Measurements from ENCODE around the gene FARS2.

Gene FARS2

DNA sequence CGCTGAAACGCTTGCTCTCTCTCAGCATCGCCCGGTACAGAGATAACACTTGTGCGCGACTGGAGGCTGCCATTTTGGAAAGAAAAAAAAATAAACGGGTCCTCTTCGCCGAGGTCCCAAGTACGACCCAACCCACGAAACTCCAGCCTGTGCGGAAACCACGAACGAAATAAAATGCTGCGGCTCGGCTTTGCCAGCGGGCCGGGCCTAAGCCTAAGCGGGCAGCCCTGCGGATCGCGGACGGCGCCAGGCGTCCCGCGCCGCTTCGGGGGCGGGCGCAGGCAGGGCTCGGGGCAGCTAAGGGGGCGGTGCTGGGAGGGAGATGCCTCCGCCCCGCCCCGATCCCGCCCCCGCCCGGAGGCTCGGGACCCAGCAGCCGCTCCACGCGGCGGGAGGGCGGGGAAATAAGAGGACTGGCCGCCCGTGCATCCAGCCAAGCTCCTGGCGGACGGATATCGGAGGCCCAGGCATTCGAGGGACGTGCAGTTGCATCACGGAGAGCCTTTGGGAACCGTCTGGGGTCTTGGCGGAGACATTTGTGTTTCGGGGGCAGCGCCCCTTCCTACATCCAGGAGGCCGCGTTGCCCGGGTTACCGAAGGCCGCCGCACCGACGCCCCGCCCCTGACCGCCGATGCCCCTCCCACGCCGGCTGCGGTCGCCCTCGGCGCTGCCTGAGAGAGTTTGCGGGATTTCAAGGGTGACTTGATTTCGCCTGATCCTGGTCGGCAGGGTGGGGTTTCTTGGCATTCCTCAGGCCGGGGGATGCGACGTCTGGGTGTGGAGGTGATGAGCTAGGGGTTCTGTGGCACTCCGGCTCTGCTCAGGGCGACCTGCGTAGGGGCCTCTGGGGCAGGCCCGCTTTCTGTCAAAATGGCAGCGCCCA is at the start of gene FARS2, which contains the start of gene LYRM4:
Gene FARS2 (plus strand): TSS at position 853 of the 884 bp plus-strand sequence.
Gene LYRM4 (minus strand): TSS at position 290 of the 884 bp plus-strand sequence. CDS start 217 bp downstream, at position 73.
- DNase-seq: peak; percentile 92

DNA sequence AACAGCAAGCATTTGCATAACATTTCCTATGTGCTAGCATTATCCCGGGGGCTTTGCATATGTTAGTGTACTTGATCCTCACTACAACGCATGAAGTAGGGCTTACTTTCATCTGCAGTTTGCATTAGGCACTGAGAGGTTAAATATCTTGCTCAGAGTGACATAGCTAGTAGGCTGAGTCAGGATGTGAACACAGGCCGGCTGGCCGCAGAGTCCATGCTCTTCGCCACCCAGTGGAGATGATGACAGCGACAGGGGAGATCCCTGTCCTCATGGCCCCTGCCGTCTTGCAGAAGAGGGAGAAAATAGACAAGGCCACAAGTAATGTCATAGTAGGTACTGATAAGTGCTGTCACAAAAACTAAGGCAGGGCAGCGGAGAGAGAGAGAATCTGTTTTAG is 47.5 kb upstream of the FARS2 start:
- DNase-seq: no peak

DNA sequence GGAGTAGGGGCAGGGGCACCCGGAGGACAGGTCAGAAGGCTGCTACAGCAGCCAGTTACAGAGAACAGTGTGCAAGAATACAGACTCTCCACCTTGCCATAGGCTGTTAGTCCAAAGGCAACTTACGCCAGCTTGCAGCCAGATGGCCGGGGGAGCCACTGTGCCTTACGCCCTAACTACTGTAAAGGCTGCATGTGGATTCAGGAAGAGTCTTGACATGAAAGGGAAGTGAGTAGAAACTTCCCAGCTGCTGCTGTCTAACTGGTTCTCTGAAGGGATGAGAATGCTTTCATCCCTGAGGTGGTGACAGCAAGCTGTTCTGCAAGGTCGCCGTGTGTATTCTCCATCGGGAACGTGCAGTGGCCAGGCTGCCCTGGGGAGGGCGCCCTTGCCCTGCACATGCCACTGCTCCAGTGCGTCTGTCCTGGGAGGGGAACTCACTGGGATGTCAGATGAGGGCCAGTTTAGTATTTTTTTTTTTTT is 46.7 kb upstream of the FARS2 start:
- DNase-seq: no peak

DNA sequence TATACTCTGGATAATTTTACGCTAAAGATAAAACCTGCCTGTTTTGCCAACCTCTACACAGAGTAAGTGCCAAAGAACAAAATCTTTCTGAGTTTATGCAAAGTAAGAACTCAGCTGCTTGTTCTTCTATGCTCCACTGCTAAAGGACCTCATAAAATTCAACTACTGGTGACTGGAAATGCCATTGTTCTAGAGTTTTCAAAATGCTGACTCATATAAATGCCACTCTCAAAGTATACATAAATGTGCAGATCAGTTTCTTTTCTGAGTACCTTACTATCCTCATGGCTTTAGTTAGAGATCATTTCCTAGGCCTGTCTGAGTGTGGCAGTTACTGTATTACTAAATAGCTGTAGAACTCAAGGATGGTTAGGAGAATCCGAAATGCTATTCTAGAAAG is 46.2 kb upstream of the FARS2 start:
- DNase-seq: no peak

DNA sequence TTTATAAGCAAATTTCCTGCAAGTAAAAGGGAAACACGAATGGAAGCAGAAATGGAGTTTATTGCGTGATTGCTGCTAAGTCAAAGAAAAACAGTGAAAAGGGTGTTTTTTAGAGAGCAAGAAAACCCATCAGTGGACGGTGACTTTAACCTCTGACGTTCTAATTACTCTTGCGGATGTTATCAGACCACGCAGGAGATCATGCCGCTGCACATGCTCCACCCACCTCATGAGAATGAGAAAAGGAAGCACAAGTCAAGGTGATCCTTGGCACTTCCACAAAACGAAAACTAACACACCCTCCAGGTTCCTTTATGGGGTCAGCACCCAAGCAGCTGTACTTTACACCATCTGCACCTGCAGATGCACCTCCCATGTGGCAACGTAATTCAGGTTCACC is 45.5 kb upstream of the FARS2 start:
- DNase-seq: no peak

DNA sequence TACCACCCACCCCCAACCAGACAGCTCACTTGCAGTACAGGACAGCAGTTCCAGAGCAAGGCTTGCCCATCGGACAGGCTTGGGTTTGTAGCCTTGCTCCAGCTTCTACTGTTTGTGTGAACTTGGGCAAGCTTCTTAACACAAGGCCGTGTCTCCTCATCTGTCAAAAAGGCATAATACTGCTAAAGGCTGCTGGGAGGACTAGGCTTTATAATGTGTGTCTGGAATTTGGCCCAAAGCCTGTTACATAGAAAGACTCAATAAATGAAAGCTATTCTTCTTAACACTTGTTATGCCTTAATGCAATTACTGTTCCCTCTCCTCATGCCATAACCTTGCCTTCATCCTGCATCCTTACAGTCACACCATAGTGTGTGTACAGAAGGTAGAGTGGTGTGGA is 44.0 kb upstream of the FARS2 start:
- DNase-seq: no peak

DNA sequence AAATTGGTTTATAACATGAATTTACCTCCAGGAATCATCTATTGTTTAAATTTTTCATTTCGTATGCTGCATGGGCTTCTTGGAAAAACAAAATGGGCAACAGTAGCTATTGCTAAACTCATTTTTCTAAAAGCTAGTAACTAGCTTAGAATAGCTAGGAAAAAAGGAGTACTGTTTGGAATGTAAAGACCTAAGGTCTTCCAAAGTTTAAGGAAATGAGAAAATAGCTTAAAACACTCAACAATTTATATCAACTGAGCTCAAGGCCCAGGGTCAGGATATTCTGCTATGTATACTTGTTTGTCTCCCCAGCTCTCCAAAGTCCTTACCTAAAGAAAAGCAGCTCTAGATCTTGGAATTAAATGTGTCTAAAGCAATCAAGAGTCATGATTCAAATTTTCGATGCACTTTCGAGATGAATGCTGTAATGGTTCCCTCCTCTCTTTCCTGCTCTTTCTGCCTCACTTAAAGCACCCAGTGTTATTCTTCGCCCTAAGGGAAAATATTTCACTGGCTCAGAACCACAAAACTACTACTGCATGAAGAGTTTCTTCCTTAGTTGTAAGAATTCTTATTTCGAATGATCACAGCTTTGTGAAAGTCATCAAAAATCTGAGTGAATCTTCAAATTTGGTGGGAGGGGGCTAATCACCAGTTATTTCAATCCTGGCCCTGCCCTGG is 42.2 kb upstream of the FARS2 start:
- no peak for DNase-seq

DNA sequence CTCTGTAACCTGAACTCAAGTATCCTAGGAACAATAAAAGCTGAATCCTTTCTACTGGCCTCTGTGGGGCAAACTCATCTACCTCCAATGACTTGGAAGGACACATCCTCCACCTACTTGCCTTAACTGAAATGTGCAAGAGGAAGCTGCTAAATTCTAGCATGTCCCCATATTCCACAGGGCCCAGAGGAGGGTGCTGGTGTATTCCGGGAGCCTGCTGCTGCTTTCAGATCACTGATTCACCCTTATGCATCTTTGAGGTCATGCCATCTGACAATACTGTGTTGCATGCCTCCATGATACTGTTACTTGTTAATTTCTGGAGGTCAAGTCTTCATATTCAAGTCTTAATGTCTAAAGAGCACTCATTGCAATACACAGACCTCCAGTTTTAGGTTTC is 40.9 kb upstream of the FARS2 start:
- DNase-seq: no peak

DNA sequence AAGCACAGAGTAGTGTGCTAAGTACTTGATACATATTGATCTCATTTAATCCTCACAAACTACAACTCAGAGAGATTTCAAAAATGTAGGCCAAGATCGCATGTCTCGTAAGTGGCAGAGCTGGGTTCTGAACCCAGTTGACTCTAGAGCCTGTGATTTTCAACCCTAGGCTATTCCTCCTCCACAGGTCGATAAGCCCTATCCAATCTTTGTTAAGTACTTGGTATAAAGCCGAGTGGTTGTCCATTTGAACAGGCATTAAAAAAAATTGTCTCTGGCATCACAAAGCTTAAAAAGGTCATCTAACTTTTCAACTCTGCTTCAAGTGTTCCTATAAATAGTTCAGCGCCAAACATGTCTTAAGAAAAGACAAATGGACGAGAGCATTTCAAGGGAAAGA is 38.0 kb upstream of the FARS2 start:
- no peak for DNase-seq

DNA sequence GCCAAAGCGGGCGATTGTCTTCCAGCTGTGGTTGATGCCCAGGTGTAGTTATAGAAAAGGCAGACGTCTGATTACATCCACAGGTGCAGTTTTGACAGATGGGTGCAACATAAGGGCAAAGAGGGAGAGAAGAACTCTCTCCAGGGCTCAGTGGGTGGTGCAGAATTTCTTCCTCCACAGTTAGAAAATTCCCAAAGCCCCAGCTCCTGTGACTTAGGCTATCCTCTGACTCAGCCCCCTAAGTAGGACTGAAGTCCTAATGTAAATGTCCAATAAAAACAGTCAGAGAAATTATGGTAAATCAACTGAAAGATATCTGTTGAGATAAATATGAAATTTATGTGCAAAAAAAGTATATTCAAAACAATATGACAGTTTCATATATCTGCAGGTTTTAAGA is 32.0 kb upstream of the FARS2 start:
- no peak for DNase-seq

DNA sequence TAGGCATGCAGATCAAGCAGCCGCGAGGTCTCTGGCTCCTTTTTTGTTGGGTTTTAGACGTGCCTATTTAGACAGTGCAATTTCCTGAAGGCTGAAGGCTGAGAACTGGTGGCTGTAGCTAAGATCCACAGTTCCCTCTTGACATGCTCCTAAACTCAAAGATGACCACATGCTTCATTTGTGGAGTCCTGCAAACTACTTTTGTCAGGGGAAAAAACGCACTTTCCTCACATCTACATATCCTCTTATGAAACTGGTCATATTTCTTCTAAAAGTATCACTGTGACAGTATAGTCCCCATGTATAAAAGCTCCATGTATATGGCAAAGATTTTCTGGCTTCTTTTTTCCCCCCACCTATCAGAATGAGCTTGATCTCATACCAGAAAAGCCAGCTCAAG is 31.2 kb upstream of the FARS2 start:
- no peak for DNase-seq

DNA sequence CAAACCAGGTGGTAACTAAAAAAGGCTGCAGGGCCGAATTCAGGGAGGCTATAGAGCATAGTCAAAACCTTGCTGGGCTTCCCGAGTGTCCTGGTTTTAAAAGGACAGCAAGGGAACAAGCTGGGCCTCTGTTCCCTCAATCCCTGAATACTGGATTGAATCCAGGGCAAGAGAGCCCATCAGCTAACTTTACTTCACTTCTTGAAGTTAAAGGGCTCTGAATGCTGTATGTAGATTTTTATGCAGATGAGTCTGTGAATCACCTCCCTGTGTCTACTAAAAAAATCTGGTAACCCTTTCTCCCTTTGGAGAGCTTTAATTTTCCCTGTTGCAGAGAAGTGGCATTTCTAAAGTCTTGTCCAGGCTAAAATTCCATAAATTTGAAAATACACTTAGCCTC is 30.0 kb upstream of the FARS2 start:
- DNase-seq: no peak

DNA sequence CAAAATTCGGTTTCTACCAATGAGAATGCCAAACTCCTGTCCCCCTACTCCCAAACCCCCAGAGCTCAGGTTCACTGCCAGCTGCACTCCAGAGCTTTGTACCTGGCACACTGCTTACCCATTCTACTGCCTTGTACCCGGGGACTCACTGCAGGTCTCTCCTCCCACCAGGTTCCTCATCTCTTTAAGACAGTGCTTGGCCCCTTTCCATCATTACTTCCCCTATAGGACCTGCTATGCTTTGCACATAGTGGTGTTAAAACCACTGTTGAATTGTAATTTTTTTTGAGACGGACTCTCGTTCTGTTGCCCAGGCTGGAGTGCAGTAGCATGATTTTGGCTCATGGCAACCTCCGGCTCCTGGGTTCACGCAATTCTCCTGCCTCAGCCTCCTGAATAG is 26.4 kb upstream of the FARS2 start:
- DNase-seq: no peak

DNA sequence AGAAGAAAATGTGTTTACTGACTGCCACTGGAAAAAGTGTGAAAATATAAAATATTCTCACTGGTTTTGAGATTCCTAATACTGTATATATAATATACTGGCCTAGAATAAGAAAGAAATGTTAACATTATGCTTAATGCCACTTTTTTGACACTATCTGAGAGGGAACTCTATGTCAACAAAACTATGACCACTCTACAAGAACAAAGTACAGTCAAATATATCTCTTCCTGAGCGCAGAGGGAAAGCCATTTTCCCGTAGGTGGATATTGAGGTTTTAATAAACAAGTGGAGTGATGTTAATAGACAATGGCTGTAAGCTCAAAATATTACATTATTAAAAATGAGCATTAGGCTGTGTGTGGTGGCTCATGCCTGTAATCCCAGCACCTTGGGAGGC is 25.5 kb upstream of the FARS2 start:
- DNase-seq: no peak

DNA sequence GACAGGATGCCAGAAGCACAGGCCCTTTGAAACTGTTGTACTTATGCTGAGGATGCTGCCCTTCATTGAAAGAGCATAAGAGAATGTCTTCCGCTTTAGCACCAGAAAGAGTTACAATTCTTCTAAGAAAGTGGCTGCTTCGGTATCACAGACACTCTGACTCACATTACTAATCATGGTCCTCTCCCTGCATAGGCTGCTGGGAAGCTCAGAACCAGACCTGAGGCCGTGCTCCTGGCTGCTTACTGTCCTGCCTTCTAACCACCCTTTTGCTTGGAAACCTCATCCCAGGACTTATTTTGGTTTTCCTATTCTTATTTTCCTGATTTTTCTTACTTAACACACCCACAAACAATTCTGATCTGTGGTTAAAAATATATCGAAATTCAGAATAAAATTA is 23.5 kb upstream of the FARS2 start:
- no peak for DNase-seq

DNA sequence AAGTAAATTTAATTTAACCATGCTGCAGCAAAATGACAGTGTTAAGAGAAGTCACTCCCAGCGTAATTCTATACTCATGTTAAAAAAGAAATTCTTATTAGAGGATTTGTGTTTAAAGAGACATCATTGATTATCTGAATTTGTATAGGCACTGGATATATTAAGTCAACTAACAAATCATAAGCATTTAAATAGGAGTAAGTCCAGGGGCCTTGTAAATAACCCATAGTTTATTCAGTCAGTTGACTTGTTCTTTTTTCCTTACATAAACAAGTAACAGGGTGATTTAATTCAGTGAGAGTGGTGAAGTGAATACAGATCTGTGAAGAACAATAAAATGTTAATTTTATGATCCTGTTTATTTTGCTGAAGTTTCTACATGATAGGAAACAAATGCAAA is 23.0 kb upstream of the FARS2 start:
- DNase-seq: no peak

DNA sequence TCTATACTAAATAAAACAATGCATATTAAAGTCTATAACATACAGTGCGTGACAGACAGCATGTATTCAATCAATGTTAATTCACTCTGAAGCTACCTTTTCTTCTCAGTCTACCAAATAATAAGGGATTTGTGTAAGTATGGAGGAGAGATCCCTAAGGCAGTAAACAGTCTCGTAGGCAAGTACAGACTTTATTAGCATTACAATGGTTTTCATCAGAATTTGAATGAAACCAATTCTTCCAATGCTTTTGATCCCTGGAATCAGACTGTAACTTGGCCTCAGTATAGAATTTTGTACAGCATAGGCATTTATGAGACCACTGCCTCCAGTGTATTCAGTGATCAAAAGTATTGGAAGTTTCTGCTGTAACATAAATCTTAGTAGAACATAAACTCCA is 20.1 kb upstream of the FARS2 start:
- no peak for DNase-seq

DNA sequence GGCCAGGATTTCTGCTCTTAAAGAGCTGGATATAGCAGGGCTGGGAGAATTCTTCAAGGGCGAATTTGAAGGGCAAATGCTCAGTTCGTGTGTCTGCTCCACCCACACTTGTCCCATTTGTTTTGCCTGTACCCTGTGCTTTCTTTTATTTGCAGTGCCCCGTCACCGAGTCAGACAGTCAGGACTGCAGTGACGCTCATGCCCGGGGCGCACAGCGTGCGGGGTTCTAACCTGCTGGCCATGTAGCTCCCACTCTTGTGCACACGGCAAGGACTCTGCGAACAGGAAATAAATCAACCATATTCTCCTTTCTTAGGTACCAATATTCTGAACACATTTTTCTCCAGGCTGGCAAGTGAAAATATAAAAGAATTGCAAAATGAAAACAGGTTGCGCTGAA is 18.2 kb upstream of the FARS2 start:
- DNase-seq: no peak

DNA sequence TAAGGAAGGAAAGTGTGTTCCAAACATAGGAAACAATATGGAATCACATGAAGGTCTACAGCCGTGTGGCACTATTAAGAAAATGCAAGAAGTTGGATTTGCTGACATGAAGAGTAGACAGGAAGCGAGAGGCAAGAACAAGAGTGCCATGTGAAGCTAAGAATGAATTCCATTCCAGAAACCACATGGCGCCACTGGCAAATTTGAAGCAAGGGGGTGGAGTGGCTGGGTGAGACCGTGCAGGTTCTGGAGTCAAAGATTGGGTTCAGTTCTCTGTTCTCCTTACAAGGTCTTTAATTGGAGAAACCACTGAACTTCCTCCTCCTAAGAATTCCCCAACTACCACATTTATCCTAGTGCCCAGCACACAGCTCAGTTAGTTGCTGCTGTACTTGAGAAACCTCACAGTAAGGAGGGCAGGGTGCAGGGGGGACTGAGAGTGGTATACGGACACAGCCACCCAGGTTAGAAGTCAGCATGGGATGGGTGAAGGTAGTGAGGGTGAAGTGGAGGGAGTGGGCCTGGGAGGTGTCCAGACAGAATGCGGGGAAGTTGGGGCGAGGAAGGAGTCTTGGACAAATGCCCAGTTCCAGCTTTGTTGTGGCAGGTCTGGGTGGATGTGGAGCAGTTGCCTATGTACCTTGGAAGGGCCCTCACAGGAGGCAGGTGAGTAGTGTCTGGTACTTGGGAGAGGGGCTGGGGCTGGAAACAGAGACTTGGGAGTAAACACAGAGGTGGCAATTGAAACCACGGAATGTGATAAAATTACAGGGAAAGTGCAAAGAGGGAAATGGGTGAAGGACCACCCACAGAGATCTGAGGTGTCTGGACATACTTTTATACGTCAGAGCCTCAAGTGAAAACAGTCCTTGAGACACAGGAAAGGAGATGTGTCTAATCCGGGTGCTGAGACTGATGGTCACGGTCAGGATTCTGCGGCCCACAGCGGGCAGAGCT is 14.9 kb upstream of the FARS2 start:
- DNase-seq: no peak

DNA sequence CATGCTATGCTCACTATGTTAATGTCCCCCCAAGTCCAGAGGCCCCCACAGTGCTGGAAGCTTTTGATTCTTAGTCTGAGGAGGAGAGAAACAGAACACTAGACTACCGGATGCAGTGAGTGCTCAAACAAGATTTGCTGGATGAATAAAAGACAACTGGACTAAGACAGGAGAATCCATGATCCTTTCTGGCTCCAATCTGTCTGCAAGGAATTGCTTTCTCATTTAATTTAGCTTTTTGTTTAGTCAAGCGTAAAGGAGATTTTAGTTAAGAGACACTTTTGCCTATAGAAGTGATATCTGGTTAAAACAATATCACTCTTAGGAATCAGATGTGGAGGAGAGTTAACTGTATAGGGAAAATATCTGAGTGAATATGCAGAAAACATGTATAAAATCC is 14.1 kb upstream of the FARS2 start:
- no peak for DNase-seq

DNA sequence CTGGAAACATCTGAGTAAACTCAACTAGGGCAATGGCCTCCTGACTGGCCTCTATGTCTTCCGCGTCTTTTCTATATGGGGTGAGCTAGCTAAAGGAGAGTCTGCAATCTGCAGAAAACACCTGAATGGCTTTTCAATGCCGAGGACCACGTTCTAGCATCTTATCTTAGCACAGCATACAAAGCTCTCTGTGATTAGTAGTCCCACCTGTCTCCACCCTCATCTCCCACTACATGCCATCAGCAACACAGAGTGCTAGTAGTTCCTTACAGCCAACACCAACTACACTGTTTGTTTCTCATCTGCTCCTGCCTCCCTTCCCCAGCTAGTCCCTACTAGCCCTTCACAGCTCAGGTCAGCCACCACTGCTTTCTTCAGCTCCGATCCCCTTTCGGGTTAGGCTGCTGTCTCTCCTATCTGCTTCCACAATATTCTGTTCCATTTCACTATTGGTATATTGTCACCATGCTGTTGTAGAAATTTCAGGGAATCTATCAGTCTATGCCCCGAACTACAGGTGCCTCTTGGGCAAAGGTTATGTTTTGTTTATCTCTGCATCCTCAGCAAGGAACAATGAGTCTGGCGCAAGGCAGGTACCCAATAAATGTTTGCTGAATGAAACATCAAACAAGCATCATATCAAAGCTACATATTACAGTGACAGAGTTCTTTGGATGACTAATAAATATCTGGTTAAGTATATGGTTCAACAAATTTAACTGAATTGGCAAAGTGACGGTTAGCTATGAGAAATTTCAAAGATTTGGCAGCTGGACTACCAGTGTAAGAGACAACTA is 12.8 kb upstream of the FARS2 start:
- DNase-seq: no peak

DNA sequence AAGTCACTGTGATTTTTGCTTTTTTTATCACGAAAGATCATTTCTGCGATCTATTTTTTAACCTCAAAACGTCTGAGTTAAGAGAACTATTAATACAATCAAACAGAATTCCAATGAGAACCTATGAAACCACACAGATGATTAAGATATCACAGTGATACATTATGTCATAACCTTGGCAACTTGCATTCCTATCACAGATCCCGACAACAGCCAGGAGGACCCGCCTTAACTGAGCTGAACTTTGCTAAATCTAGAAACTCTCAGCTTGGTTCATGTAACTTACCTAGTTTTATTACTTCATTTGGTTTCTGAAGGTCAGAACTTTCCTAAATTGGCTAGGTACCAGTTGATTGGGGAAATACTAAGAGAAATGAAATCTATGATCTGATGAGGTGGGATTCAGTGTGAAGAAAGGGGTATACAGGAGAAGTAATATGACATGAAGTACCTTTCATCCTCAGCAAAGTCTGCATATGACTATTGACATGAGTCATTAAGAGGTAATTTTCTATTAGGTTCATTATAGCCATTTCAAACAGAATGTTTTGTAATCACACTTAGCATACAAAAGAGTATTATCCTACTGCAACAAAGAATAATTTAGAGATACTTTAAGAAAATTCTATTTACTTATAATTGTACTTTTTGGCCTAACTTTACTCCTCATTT is 11.7 kb upstream of the FARS2 start:
- peak; percentile 4 for DNase-seq

Data from kidney glomerular epithelial cell (primary cell).